Bronchial epithelial cell (primary cell): ENCODE measurements around the gene ACACB. TPM values are rescaled to one million over a fixed set of nuclear protein-coding genes. Genes with fewer than 3 reads are reported as not detected.

Source experiments
- DNase-seq: peaks from one replicate; pipeline ENCODE4 v3.0.0-alpha.2; 2010; ENCODE audit warnings: low read depth
- FAIRE-seq: peaks from 2 replicates; lab custom pipeline; 2011; peaks lifted over from hg19 to GRCh38; lab: Jason Lieb, UNC
- H3K27me3 ChIP-seq: 2 replicates; pipeline ENCODE4 v1.5.1; 2011; ENCODE audit warnings: low read length; ENCODE audit not compliant: control insufficient read depth, insufficient read depth
- H3K36me3 ChIP-seq: 2 replicates; pipeline ENCODE4 v1.5.1; 2011; ENCODE audit warnings: low read length; ENCODE audit not compliant: control insufficient read depth, insufficient read depth
- H3K4me3 ChIP-seq: 2 replicates; pipeline ENCODE4 v1.5.1; 2011; ENCODE audit warnings: mild to moderate bottlenecking, low read depth, low read length, control low read depth
- CTCF ChIP-seq: IDR thresholded peaks from 2 replicates; pipeline ENCODE4 v1.5.1; 2011; ENCODE audit warnings: mild to moderate bottlenecking, moderate library complexity, low read length, control low read depth, inconsistent platforms; ENCODE audit not compliant: insufficient read depth, severe bottlenecking
- total RNA-seq: library from RNA; depleted of rRNA; stranded (reverse); fragments of >200 nt; gene quantifications from 2 replicates; pipeline ENCODE4 v1.2.1, GENCODE V29; 2014

ACACB gene
- total RNA-seq, 1 donor from 2014 or later: 0.79 TPM

GRCh38 chr12:109295764-109296425 is 179.5 kb downstream of the ACACB start:
- H3K36me3 ChIP-seq: no peaks in the 10 kb centered on the region
- peaks cover 2% of the 10 kb centered on the region for H3K27me3 ChIP-seq
- TF ChIP-seq CTCF: no peak
- peak; percentile 28 for FAIRE-seq
- no peak for DNase-seq
- H3K4me3 ChIP-seq: no peak overlapping the region

- no peak for FAIRE-seq
- DNase-seq: no peak
- no peak for TF ChIP-seq CTCF
- no peak overlapping the region for H3K4me3 ChIP-seq
- H3K27me3 ChIP-seq: no peaks in the 10 kb centered on the region
- no peaks in the 10 kb centered on the region for H3K36me3 ChIP-seq
These were observed 180.0 kb downstream of the ACACB start for GRCh38 chr12:109296431-109296830.

GRCh38 chr12:109299849-109300248 is 183.5 kb downstream of the ACACB start:
- no peak for FAIRE-seq
- no peak for DNase-seq
- Histone ChIP-seq H3K4me3 (no peak overlapping the region), H3K36me3 (no peaks in the 10 kb centered on the region), H3K27me3 (peaks cover 1% of the 10 kb centered on the region)
- TF ChIP-seq CTCF: no peak

GRCh38 chr12:109301643-109302168 is 185.3 kb downstream of the ACACB start:
- peaks cover 5% of the 10 kb centered on the region for H3K27me3 ChIP-seq
- FAIRE-seq (no peak), DNase-seq (no peak)
- no peak for TF ChIP-seq CTCF
- no peaks in the 10 kb centered on the region for H3K36me3 ChIP-seq
- no peak overlapping the region for H3K4me3 ChIP-seq

- peak; percentile 37 for TF ChIP-seq CTCF
- no peak overlapping the region for H3K4me3 ChIP-seq
- FAIRE-seq (no peak), DNase-seq (peak; percentile 51)
- H3K27me3 ChIP-seq: peaks cover 10% of the 10 kb centered on the region
- H3K36me3 ChIP-seq: no peaks in the 10 kb centered on the region
These were observed 186.0 kb downstream of the ACACB start for GRCh38 chr12:109302358-109302757.

GRCh38 chr12:109302770-109303169 is 186.4 kb downstream of the ACACB start:
- FAIRE-seq (no peak), DNase-seq (no peak)
- H3K27me3 ChIP-seq: peaks cover 11% of the 10 kb centered on the region
- H3K36me3 ChIP-seq: no peaks in the 10 kb centered on the region
- H3K4me3 ChIP-seq: no peak overlapping the region
- no peak for TF ChIP-seq CTCF
